Stimulated activated CD8-positive, alpha-beta memory T cell treated with anti-CD3 and anti-CD28 coated beads, Interleukin-15, amount 100 ng/mL, for 24 hours (primary cell): Measurements from ENCODE around the gene ANGPT4.

Experiments used
- DNase-seq: peaks from one replicate; pipeline ENCODE4 v3.0.0-alpha.2; 2020; ENCODE audit warnings: low read depth

ANGPT4 gene, protein sequence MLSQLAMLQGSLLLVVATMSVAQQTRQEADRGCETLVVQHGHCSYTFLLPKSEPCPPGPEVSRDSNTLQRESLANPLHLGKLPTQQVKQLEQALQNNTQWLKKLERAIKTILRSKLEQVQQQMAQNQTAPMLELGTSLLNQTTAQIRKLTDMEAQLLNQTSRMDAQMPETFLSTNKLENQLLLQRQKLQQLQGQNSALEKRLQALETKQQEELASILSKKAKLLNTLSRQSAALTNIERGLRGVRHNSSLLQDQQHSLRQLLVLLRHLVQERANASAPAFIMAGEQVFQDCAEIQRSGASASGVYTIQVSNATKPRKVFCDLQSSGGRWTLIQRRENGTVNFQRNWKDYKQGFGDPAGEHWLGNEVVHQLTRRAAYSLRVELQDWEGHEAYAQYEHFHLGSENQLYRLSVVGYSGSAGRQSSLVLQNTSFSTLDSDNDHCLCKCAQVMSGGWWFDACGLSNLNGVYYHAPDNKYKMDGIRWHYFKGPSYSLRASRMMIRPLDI

GRCh38 chr20:916125-916799 lies at the start of gene ANGPT4:
ANGPT4 (minus strand) TSS chr20:916334; CDS start chr20:916214, 120 bp downstream.
- DNase-seq, result no peak

- DNase-seq, result no peak
Measured at GRCh38 chr20:963795-964194, 47.7 kb upstream of the ANGPT4 start.

- DNase-seq, result no peak
Measured at GRCh38 chr20:962683-963082, 46.5 kb upstream of the ANGPT4 start.

DNA sequence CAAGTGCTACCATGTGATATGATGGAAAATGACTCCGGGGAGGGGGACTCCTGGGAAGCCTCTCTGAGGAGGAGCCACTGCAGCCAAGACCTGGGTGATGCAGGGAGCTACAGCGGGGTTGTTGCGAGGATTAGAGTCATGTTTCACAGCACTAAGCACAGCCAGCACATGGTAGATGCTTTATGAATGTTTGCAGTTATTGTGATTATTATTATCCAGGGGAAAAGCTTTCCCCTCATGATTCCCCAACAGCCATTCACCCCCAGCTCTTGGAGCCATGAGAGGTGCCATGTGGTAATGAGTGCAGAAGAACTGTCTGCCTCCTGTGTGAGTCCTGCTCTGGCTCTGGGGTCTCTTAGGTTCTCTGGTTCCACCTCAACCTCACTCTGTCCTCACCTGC lies 46.1 kb upstream of the ANGPT4 start:
- no peak for DNase-seq

DNA sequence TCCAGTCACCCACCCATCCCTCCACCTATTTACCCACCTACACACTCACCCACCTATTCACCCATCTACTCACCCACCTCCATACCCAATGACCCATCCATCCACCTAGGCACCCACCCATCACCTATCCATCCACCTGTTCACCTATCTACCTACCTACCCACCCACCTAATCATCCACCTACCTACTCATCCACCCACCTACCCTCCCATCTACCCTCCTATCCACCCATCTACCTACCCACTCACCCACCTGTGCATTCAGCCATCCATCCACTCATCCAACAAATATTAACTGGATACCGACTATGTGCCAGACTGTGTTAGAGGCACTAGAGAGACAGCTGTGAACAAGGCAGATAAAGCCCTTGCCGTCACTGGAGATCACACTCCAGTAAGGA lies 45.6 kb upstream of the ANGPT4 start:
- DNase-seq, result no peak

GRCh38 chr20:959996-960615 lies 44.0 kb upstream of the ANGPT4 start:
- no peak for DNase-seq

GRCh38 chr20:958936-959815 lies 43.0 kb upstream of the ANGPT4 start:
- DNase-seq, result no peak

- DNase-seq, result no peak
Measured at GRCh38 chr20:957544-957943, 41.4 kb upstream of the ANGPT4 start.

GRCh38 chr20:956330-956951 lies 40.3 kb upstream of the ANGPT4 start:
- peak; percentile 43 for DNase-seq

- DNase-seq, result no peak
Measured at GRCh38 chr20:955656-956055, 39.5 kb upstream of the ANGPT4 start.

DNA sequence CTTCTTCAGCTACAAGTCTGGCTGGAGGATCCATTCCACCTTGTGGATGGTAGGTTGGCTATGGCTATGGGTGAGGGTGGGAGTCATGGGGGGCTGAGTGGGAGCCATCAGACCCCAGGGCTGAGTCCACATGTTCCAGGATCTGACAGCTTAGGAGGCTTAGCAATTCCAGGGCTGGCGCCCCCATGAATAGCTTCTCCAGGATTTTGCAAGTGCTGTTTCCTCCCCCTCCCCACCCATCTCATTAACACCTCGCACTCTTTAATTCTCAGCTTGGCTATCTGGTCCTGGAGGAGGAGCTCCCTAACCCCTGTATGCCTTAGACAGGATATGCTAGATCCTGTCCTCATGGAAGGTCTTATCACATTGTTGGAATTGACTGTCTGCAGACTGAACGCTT lies 39.0 kb upstream of the ANGPT4 start:
- DNase-seq, result no peak

DNA sequence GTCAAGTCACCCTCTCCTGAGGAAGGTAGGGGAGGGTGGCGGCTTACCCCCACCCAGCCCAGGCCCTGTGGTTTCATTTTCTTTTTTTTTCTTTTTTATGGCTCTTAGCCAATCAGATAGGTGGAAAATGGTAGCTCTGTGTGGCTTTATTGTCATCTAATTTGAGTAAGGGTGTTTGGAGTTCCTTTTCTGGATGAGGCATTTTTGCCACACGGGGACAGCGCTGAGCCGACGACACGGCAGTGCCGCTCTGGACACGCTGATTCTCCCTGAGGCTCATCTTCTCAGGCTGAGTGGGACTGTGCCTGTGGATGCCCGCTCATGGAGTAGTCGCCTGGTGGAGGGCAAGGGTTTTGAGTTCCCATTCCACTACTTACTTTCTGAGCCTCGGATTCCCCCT lies 37.6 kb upstream of the ANGPT4 start:
- DNase-seq, result no peak

DNA sequence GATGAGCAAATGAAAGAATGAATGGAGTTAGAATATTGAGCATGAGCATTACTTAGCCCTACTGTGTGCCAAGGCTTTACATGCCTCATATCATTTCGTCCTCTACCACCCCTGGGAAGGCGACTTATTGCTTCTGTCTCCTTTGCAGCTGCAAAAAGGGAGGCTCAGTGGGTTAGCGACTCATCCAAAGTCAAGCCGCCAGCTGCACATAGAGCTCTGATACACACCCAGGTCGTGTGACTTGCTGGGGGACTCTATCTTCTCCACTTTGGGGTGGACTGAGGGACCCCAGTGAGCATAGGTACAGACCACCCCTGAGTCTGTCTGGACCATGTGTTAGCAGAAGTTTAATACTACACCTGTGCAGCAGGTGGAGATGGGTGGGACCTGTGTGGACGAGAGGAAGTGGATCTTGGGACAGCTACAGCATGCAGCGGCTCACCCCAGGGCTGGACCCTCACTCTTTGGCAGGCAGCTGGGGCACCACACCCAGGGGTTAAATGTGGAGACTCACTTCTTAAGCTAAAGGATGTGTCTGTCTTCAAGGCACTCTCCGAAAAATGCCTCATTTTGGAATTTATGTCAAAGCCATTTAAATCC lies 36.2 kb upstream of the ANGPT4 start:
- DNase-seq, result no peak

- no peak for DNase-seq
Measured at GRCh38 chr20:951384-952169, 35.4 kb upstream of the ANGPT4 start.

- DNase-seq, result no peak
Measured at GRCh38 chr20:949717-950116, 33.6 kb upstream of the ANGPT4 start.

- no peak for DNase-seq
Measured at GRCh38 chr20:946826-947225, 30.7 kb upstream of the ANGPT4 start.

GRCh38 chr20:945841-946240 lies 29.7 kb upstream of the ANGPT4 start:
- no peak for DNase-seq

DNA sequence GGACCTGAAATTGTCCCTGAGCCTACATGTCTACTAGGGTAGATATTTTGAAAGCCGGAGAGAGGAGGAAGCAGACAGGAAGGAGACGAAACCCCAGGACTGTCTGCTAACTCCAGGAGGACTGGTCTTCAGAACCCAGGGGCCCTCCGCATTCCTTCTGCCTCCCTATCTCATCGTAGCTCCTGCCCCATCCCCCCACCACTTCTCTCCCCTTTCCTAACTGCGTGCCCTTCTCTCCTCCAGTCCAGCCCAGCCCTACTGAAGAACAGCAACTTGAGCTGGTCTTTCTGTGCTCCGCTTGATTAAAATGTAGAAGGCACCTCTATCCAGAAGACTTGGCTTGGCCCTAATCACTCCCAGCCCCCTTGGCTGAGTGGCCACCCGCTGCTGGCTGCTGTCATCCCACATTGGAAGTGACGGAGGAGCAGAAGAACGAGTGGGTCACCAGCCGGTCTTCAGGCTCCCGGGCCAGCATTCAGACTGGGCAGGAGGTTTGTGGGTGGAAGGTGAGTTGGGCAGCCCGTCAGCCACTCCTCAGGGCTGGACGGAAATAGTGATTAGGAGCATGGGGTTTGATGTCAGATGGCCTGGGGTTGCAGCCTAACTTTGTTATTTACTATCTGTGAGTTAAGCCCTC lies 28.8 kb upstream of the ANGPT4 start:
- DNase-seq, result no peak

DNA sequence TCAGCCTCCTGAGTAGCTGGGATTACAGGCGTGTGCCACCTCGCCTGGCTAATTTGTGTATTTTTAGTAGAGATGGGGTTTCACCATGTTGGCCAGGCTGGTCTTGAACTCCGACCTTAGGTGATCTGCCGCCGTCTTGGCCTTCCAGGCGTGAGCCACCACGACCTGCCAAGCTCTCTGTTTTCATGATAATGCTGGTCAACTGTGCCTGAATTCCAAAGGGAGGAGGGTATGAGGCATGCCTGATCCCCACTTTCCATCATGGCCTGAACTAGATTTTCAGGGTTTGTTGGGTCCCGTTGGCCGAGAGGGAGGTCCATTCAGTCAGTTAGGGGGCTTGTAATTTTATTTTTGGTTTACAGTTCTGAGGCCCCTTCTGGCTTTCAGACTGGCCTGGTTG lies 28.0 kb upstream of the ANGPT4 start:
- no peak for DNase-seq

DNA sequence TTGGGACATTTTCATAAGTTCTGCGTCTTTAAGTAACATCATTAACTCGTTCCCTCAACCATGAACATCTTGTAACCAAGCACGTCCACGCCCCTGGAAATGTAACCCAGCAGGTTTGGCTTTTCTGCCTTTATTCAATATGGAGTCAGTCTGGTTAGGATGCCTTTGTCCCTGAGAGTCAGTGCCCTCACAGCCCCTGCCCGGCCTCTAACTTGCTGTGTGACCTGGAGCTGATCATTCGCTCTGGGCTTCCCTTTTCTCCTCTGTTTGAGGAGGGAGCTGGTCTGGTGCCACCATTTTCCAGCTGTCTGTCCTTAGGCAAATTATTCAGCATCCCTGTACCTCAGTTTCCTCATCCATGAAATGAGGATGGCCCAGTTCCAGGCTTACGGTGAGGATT lies 26.5 kb upstream of the ANGPT4 start:
- DNase-seq, result no peak
